PFSK-1 (cell line): ENCODE results near the gene RHOT2.

Source experiments
- FOXP2 ChIP-seq: optimal IDR thresholded peaks from 2 replicates; pipeline ENCODE3; 2011; ENCODE audit warnings: borderline replicate concordance, control low read depth, inconsistent platforms; ENCODE audit not compliant: insufficient read depth; ENCODE audit errors: extremely low read length, extremely low read depth
- POLR2AphosphoS5 ChIP-seq: IDR thresholded peaks from 2 replicates; pipeline ENCODE4 v1.6.1; 2012; ENCODE audit warnings: low read depth, mild to moderate bottlenecking, control low read depth, low read length, moderate library complexity
- REST ChIP-seq, 2 experiments: IDR thresholded peaks; 2 replicates each; pipeline versions ENCODE4 v1.6.1 to v1.8.0; 2011 to 2012; ENCODE audit warnings: low read depth in 2 of 2, low read length in 2 of 2, control low read depth in 1 of 2, inconsistent platforms in 1 of 2, mild to moderate bottlenecking in 1 of 2, moderate library complexity in 1 of 2; ENCODE audit not compliant: insufficient read depth in 1 of 2
- SIN3A ChIP-seq: IDR thresholded peaks from 2 replicates; pipeline ENCODE4 v1.6.1; 2012; ENCODE audit warnings: mild to moderate bottlenecking, low read length, moderate library complexity, borderline replicate concordance; ENCODE audit not compliant: insufficient read depth
- TAF1 ChIP-seq: IDR thresholded peaks from 2 replicates; pipeline ENCODE4 v1.6.1; 2012; ENCODE audit warnings: low read length, control low read depth, borderline replicate concordance; ENCODE audit not compliant: insufficient read depth

The RHOT2 gene

GRCh38 chr16:721765-722540 lies 54.0 kb downstream of the RHOT2 start:
- TF ChIP-seq SIN3A = no peak
- no peak for TF ChIP-seq REST (IDR thresholded peaks at IDR 0.05; ENCODE audit: insufficient read depth in 1 of 2, low read depth in 2 of 2, low read length in 2 of 2)
- TF ChIP-seq FOXP2 = no peak
- no peak for TF ChIP-seq TAF1
- no peak for TF ChIP-seq POLR2AphosphoS5

- TF ChIP-seq REST (IDR thresholded peaks at IDR 0.05; ENCODE audit: insufficient read depth in 1 of 2, low read depth in 2 of 2, low read length in 2 of 2) (no peak), FOXP2 (no peak), POLR2AphosphoS5 (no peak), TAF1 (no peak), SIN3A (no peak)
Measured at GRCh38 chr16:722835-723633, 55.1 kb downstream of the RHOT2 start.

DNA sequence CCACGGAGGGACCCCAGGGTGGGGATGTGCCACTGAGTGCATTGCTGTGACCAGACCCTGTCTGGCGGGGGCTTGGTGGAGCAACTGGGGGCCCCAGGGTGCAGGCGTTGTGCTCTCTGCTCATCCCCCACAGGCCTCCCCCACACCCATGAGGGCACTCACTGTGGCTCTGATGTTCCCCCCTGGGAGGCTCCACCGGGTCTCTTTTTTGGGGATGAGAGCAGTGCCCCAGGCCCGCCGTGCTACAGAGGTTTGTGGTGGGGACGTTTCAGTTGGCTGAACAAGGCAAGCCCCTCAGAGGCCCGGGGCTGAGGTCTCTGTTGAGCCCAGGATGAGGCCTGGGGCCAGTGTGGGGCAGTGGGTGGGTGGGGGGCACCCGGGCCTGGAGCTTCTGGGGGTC lies 55.8 kb downstream of the RHOT2 start:
- TF ChIP-seq POLR2AphosphoS5 = no peak
- no peak for TF ChIP-seq FOXP2
- no peak for TF ChIP-seq TAF1
- TF ChIP-seq SIN3A = no peak
- TF ChIP-seq REST (IDR thresholded peaks at IDR 0.05; ENCODE audit: insufficient read depth in 1 of 2, low read depth in 2 of 2, low read length in 2 of 2) = no peak
